Left ventricle myocardium inferior (tissue), 1 donor: Measurements from ENCODE around the gene FGA. TPM values are rescaled to one million over a fixed set of nuclear protein-coding genes. Genes with fewer than 3 reads are reported as not detected.

Experiments
- DNase-seq: peaks from one replicate; pipeline ENCODE4 v3.0.0-alpha.2; 2020
- H3K27ac ChIP-seq: fragments of 200-600 bp; replicated peaks from 2 replicates; pipeline ENCODE4 v1.8.0; 2021
- H3K27me3 ChIP-seq: fragments of 200-600 bp; 2 replicates; pipeline ENCODE4 v1.8.0; 2021; ENCODE audit warnings: low read depth
- H3K36me3 ChIP-seq: fragments of 200-600 bp; 2 replicates; pipeline ENCODE4 v1.8.0; 2021
- H3K4me1 ChIP-seq: fragments of 200-600 bp; 2 replicates; pipeline ENCODE4 v1.8.0; 2021
- H3K4me3 ChIP-seq: fragments of 200-600 bp; 2 replicates; pipeline ENCODE4 v1.8.0; 2021; ENCODE audit warnings: mild to moderate bottlenecking, moderate library complexity
- H3K9me3 ChIP-seq: fragments of 200-600 bp; replicated peaks from 2 replicates; pipeline ENCODE4 v1.8.0; 2021
- intact Hi-C: fragments of 100-400 bp; cut with micrococcal nuclease; formaldehyde crosslinking; loops from one replicate; pipeline ENCODE4 v1.11.0; 2022
- total RNA-seq: library from RNA; stranded (reverse); fragmentation: NEBNext Ultra II Directional; extraction: Animal tissue kit (Norgen Biotek cat#: 25700); gene quantifications from one replicate; pipeline ENCODE4 v1.2.1, GENCODE V29; 2021
- TF ChIP-seq, protein P1 (sequence below): fragments of 200-600 bp; IDR thresholded peaks from 2 replicates; pipeline ENCODE4 v1.8.0; 2021; ENCODE audit warnings: antibody characterized with exemption, mild to moderate bottlenecking, borderline replicate concordance
- donor health status: DM: no; HTN: yes; CAD: no; lungs with severe emphysema.

Gene FGA
- total RNA-seq, 1 donor from 2014 or later: not detected

DNA sequence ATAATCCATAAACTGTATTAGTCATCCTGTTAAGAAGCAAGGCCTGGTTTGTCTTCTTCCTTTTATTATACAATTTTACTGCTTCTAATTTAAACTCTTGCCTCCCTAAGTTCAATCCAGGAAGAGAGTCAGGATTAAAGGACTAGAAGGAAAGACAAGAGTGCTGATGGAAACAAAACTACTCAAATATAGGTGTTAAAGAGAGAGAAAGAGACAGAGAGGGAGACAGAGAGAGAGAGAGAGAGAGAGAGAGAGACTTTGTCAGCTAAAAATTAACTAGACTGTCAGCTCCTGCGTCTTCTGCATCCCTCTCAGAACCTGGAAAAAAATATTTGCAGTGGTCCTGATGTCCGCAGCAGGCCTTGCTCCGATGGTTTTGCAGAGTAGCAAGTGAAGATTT, 35.4 kb upstream of the FGA start:
- TF ChIP-seq, protein P1, sequence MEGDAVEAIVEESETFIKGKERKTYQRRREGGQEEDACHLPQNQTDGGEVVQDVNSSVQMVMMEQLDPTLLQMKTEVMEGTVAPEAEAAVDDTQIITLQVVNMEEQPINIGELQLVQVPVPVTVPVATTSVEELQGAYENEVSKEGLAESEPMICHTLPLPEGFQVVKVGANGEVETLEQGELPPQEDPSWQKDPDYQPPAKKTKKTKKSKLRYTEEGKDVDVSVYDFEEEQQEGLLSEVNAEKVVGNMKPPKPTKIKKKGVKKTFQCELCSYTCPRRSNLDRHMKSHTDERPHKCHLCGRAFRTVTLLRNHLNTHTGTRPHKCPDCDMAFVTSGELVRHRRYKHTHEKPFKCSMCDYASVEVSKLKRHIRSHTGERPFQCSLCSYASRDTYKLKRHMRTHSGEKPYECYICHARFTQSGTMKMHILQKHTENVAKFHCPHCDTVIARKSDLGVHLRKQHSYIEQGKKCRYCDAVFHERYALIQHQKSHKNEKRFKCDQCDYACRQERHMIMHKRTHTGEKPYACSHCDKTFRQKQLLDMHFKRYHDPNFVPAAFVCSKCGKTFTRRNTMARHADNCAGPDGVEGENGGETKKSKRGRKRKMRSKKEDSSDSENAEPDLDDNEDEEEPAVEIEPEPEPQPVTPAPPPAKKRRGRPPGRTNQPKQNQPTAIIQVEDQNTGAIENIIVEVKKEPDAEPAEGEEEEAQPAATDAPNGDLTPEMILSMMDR: no peak
- Histone ChIP-seq H3K4me3 (no peak overlapping the region), H3K36me3 (no peaks in the 10 kb centered on the region), H3K4me1 (peaks cover 8% of the 10 kb centered on the region), H3K27ac (no peak overlapping the region), H3K9me3 (no peaks in the 10 kb centered on the region), H3K27me3 (peaks cover 58% of the 10 kb centered on the region)
- intact Hi-C loops: loop anchor here (10.0 kb wide), 1 partner anchor 71 kb away; the partner anchor contains the start of gene PLRG1
- no peak for DNase-seq

DNA sequence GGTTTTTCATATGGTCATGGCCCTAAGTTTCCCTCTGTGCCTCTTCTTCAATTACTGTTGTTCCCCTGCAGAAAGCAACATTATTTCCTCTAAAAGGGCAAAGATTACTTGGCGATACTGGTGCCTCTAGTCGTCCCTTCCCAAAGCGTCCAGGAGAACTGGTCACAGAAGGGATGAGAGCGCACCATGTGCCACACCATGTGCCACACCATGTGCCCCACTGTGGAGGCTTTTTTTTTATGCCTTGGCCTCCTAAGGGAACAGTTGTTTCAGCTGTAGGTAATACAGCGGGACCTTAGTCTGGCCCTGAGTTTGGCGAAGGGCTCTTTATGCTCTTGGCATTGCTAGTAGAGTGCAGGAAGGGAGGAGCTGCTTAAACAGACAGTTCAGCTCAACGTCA, 33.5 kb upstream of the FGA start:
- Histone ChIP-seq H3K36me3 (no peaks in the 10 kb centered on the region), H3K4me3 (no peak overlapping the region), H3K27ac (no peak overlapping the region), H3K27me3 (peaks cover 38% of the 10 kb centered on the region), H3K4me1 (peaks cover 8% of the 10 kb centered on the region), H3K9me3 (no peaks in the 10 kb centered on the region)
- no peak for DNase-seq
- intact Hi-C loops: loop anchor here (10.0 kb wide), 1 partner anchor 69 kb away; the partner anchor contains the start of gene PLRG1
- TF ChIP-seq, protein P1: no peak

DNA sequence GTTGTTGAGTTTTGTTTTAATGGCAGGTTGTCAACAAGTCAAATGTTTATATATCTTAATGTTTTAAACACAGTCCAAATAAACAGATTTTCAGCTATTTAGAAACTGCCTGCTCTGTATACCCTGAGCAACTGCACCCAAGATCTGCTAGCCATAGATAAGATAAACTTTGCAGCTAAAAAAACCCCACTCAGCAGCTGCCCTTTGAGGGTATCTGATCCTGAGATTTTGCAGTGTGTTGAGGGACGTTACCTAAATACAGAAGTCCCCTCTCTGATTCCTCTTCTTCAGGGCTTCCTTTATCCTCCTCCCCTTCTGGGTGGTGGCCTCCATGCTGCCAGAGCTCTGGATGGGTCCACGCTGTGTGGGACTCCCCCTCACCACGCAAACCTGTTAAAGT, 32.9 kb upstream of the FGA start:
- Histone ChIP-seq H3K4me3 (no peak overlapping the region), H3K9me3 (no peaks in the 10 kb centered on the region), H3K27ac (no peak overlapping the region), H3K27me3 (peaks cover 33% of the 10 kb centered on the region), H3K4me1 (peaks cover 8% of the 10 kb centered on the region), H3K36me3 (no peaks in the 10 kb centered on the region)
- no peak for DNase-seq
- intact Hi-C loops: loop anchor here (10.0 kb wide), 1 partner anchor 69 kb away; the partner anchor contains the start of gene PLRG1
- TF ChIP-seq, protein P1: no peak

DNA sequence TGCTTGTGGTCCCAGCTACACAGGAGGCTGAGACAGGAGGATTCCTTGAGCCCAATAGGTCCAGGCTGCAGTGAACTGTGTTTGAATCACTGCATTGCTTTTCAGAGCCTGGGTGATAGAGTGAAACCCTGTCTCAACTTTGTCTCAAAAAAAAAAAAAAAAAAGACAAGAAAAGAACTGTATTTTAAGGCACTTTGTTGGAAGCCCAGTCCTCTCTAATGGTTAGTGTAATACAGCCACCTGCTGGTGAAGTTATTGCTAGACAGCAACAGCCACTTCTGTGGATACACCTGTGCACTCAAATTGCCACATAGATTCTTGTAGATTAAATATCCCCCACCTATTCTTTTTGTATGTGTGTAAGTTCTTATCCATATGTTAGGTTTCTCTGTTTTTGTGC, 32.1 kb upstream of the FGA start:
- intact Hi-C loops: loop anchor here (10.0 kb wide), 1 partner anchor 68 kb away; the partner anchor contains the start of gene PLRG1
- Histone ChIP-seq H3K4me3 (no peak overlapping the region), H3K4me1 (peaks cover 8% of the 10 kb centered on the region), H3K36me3 (no peaks in the 10 kb centered on the region), H3K27ac (no peak overlapping the region), H3K27me3 (peaks cover 24% of the 10 kb centered on the region), H3K9me3 (no peaks in the 10 kb centered on the region)
- TF ChIP-seq, protein P1: peak; percentile 53
- DNase-seq: no peak

DNA sequence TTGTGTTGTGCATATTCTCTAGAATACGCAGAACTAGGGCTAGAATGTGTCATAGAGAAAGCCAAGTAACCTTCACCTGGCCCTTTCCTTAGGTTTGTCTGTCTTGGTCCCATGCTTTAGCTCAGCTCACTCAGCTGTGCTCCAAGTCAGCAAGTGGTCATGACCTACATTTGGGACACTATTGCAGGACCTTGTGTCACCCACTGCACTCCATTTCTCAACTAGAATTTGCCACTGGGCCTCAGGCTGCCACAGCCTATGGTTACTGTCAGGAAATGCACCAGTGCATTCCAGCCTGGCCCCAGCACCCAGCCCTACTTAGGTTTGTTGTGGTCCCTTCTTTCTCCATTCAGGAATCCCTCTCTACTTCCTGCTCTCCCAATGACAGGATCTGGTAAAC, 29.6 kb upstream of the FGA start:
- no peak overlapping the region for H3K27ac ChIP-seq
- intact Hi-C loops: loop anchor here (10.0 kb wide), 1 partner anchor 65 kb away; the partner anchor contains the start of gene PLRG1
- no peak overlapping the region for H3K4me3 ChIP-seq
- no peaks in the 10 kb centered on the region for H3K36me3 ChIP-seq
- no peaks in the 10 kb centered on the region for H3K9me3 ChIP-seq
- H3K27me3 ChIP-seq: peaks cover 8% of the 10 kb centered on the region
- no peaks in the 10 kb centered on the region for H3K4me1 ChIP-seq
- DNase-seq: no peak
- TF ChIP-seq, protein P1: no peak
